Upper lobe of right lung (tissue), 1 donor: ENCODE results near the gene MT1M. TPM values are rescaled to one million over a fixed set of nuclear protein-coding genes. Genes with fewer than 3 reads are reported as not detected.

ENCODE experiments used
- ATAC-seq: fragments of 200-7000 bp; cut with Tn5 transposase; one replicate; pipeline ENCODE4 v1.9.1; 2020; ENCODE audit warnings: mild to moderate bottlenecking, moderate library complexity
- DNase-seq: peaks from one replicate; pipeline ENCODE4 v3.0.0-alpha.2; 2020
- H3K27ac ChIP-seq: fragments of 200-600 bp; one replicate; pipeline ENCODE4 v1.8.0; 2022
- H3K27me3 ChIP-seq: fragments of 200-600 bp; one replicate; pipeline ENCODE4 v1.8.0; 2022; ENCODE audit warnings: mild to moderate bottlenecking
- H3K36me3 ChIP-seq: fragments of 200-600 bp; one replicate; pipeline ENCODE4 v1.8.0; 2022
- H3K4me1 ChIP-seq: fragments of 200-600 bp; one replicate; pipeline ENCODE4 v1.8.0; 2022
- H3K4me3 ChIP-seq: fragments of 200-600 bp; one replicate; pipeline ENCODE4 v1.8.0; 2022; ENCODE audit warnings: mild to moderate bottlenecking
- H3K9me3 ChIP-seq: fragments of 200-600 bp; one replicate; pipeline ENCODE4 v1.8.0; 2022
- CTCF ChIP-seq: fragments of 200-600 bp; IDR thresholded peaks from one replicate; pipeline ENCODE4 v1.8.0; 2022; ENCODE audit warnings: antibody characterized with exemption
- intact Hi-C: fragments of 100-400 bp; cut with DNase I; formaldehyde crosslinking; loops from one replicate; pipeline ENCODE4 v1.11.0; 2022
- total RNA-seq: library from RNA; stranded (reverse); fragmentation: NEBNext Ultra II Directional; extraction: Animal tissue kit (Norgen Biotek cat#: 25700); gene quantifications from one replicate; pipeline ENCODE4 v1.2.1, GENCODE V29; 2021
- donor health status: DM: no; HTN: yes; CAD: no; lungs with severe emphysema.

Gene MT1M
- total RNA-seq, 1 donor from 2014 or later, result 40.3 TPM

- intact Hi-C loops, result no loop called here
Observed at GRCh38 chr16:56623637-56624036, 8.8 kb upstream of the MT1M start.

GRCh38 chr16:56625140-56625942 lies 7.1 kb upstream of the MT1M start, which contains the start of gene MT1E:
TSS of gene MT1E (plus strand) at chr16:56625781. CDS start at chr16:56625852, 71 bp downstream.
- peaks cover 6% of the 10 kb centered on the region for H3K4me1 ChIP-seq
- H3K36me3 ChIP-seq, result no peaks in the 10 kb centered on the region
- H3K27ac ChIP-seq, result peak within 1 kb of the TSS; percentile 93
- intact Hi-C loops, result no loop called here
- peak within 1 kb of the TSS; percentile 70 for H3K4me3 ChIP-seq
- ATAC-seq, result peak; percentile 96
- no peaks in the 10 kb centered on the region for H3K27me3 ChIP-seq
- H3K9me3 ChIP-seq, result no peaks in the 10 kb centered on the region
- TF ChIP-seq CTCF, result no peak
- peak; percentile 92 for DNase-seq

More at GRCh38 chr16:56623637-56624036, 8.8 kb upstream of the MT1M start:
- no peaks in the 10 kb centered on the region for H3K9me3 ChIP-seq
- no peak for DNase-seq
- peaks cover 6% of the 10 kb centered on the region for H3K4me1 ChIP-seq
- H3K4me3 ChIP-seq, result no peak overlapping the region
- no peak overlapping the region for H3K27ac ChIP-seq
- no peaks in the 10 kb centered on the region for H3K27me3 ChIP-seq
- no peaks in the 10 kb centered on the region for H3K36me3 ChIP-seq
- no peak for TF ChIP-seq CTCF
- no peak for ATAC-seq

- H3K9me3 ChIP-seq, result no peaks in the 10 kb centered on the region
- no peaks in the 10 kb centered on the region for H3K36me3 ChIP-seq
- intact Hi-C loops, result no loop called here
- peak; percentile 59 for ATAC-seq
- no peaks in the 10 kb centered on the region for H3K27me3 ChIP-seq
- no peak for TF ChIP-seq CTCF
- DNase-seq, result no peak
- peak overlapping the region; percentile 93 for H3K27ac ChIP-seq
- H3K4me1 ChIP-seq, result peaks cover 6% of the 10 kb centered on the region
- peak overlapping the region; percentile 70 for H3K4me3 ChIP-seq
Observed at GRCh38 chr16:56625943-56626654, 6.4 kb upstream of the MT1M start.

- intact Hi-C loops, result no loop called here
Observed at GRCh38 chr16:56626685-56627084, 5.8 kb upstream of the MT1M start.

More at GRCh38 chr16:56626685-56627084, 5.8 kb upstream of the MT1M start:
- H3K4me3 ChIP-seq, result peak overlapping the region; percentile 70
- ATAC-seq (no peak), DNase-seq (no peak)
- H3K27ac ChIP-seq, result peak overlapping the region; percentile 93
- no peaks in the 10 kb centered on the region for H3K27me3 ChIP-seq
- no peaks in the 10 kb centered on the region for H3K36me3 ChIP-seq
- no peaks in the 10 kb centered on the region for H3K9me3 ChIP-seq
- peaks cover 6% of the 10 kb centered on the region for H3K4me1 ChIP-seq
- no peak for TF ChIP-seq CTCF
